GM21526 (cell line): ENCODE data around the gene MRPS7.

Source experiments
- ATAC-seq: cut with Tn5 transposase; IDR thresholded peaks from one replicate; pipeline ENCODE4 v1.9.1; 2021; ENCODE audit warnings: moderate library complexity; ENCODE audit not compliant: unreplicated experiment, low FRiP score

MRPS7 gene

DNA sequence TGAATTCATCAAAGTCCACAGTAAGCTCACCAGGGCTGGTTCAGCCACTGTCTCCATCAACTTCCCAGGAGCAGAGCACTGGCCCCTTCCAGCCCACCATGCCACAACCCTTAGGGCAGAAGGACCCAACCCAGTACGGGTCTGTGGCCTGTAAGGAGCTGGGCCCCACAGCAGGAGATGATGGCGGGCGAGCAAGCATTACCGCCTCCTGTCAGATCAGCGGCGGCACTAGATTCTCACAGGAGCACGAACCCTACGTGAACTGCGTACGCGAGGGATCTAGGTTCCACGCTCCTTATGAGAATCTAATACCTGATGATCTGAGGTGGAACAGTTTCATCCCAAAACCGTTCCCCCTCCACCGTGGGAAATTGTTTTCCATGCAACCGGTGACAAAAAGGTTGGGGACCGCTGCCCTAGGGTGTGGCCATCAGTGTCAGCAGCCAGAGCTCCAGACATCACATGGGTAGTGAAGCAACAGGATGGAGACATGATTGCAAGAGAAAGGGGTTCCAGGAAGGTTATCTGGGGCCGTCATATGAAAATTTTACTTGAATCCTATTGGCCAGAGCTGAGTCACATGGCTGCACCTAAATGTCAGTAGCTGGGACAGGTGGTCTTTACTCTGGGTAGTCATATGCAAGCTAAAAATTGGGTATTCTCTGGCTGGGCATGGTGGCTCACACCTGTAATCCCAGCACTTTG lies 40.0 kb downstream of the MRPS7 start:
- no peak for ATAC-seq

DNA sequence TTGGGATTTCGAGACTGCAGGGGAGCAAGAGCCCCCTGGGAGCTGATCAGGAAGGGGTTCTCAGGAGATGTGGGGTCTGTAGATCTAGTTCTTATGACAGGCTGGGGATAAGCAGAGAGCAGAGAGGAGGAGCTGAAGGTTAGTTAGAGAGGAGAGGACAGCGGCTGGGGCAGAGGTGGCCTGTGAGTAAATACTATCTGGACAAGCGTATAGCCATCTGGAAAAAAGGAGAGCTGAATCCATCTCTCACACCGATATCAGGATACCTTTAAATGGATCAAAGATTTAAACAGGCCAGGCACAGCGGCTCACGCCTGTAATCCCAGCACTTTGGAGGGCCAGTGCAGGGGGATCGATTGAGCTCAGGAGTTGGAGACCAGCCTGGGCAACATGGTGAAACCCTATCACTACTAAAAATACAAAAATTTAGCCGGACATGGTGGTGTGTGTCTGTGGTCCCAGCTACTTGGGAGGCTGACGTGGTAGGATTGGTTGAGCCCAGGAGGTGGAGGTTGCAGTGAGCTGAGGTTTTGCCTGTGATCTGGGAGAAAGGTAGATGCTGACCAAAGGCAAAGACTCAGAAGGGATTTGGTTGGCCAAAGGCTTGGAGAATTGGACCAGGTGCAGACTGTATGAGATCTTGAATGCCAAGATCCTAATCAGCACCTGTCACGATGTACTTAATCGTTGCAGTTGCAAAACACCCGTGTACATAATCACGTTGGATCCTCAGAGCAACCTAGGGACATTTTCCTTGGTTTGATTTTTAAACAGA lies 46.5 kb downstream of the MRPS7 start:
- ATAC-seq = no peak

DNA sequence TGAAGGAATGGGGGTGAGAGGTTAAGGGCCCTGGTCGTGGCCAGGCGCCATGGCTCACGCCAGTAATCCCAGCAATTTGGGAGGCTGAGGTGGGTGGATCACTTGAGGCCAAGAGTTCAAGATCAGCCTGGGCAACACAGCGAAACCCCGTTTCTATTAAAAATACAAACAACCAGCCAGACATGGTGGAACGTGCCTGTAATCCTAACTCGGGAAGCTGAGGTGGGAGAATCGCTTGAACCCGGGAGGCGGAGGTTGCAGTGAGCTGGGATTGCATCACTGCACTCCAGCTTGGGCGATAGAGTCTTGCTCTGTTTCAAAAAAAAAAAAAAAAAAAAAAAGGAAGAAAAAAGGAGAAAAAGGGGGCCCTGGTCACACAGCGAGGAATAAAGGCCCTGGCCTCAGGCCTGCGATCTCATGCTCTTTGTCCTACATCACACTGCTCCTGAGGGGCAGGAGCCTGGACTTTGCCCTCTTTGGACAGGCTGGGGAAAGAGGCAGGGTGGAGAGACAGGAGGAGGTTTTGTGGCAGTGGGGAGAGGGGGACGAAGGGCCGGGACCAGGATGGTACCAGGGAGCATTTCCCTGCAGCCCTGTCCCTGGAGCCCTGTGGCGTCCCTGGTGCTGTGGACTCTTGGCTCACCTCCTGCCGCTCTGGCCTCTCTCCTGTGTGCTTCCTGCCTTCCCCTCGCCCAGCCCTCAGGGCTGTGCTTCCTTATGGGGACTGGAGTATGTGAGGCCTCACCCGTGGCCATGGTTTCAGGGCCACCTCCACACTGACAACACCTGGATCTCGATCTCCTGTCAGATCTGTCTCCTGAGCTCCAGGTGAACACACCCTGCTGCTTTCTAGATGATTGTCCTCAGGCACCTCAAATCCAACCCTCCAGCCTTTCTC lies 47.3 kb downstream of the MRPS7 start:
- no peak for ATAC-seq

DNA sequence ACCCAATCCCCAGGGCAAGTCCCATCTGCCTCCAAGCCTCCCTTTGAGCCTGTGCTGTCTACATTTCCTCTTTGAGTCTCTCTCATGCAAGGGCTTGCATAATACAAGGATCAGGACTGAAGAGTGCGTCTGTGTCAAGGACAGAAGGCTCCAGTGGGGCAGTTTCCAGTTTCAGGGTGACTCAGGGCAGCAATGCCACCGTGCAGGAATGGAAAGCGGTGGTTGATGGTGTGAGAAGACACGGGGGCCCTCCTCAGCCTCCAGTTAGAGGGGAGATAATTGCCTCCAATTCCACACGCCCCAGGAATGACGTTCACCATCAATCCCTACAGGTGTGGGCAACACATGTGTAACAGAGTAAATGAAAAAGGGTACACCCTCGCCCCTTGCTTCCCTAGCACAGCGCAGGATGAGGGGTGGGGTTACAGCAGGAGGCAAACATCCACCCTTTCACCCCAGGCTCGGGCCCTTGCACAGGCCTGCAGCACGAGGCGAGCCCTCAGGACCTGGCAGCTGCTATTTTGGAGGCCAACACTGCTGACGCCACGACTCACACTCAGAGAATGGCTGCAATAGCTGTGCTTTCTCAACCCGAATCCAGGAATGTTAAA lies 52.4 kb downstream of the MRPS7 start:
- ATAC-seq = no peak

DNA sequence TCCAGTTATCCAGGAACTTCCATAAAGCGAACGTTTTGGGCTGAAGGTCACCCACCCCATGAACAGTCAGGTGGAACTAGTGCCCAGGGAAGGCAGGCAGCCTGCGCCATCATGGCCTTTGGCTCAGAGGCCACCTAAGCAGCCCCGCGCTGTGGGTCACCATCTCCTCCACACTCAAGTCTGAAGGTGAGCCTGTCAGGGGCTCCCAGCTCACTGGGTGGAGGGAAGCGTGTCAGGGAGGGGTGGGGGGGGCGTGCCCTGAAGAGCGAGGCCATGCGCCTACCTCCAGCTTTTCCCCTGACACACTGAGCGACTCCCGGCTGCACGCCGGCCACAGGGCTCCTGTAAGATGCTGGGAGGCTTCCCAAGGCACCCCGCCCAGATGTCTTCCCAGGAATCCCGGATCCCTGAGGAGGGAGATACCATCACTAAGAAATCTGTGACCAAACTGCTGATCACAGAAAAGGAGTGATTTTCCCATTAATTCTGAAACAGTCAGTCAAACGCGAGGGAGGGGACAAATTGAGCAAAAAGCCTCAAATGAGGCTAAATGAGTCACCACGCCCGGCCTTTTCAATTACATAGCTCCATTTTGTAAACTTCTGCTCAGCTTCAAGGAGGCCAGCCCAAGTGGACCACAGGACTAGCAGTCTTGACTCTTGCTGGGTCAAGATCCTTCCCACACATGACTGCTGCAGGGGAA lies 54.0 kb downstream of the MRPS7 start:
- ATAC-seq = no peak
